Measurements from ENCODE around the gene TMEM258.

GRCh38 chr11:61747967-61748285, 44.5 kb downstream of the TMEM258 start:
- TF ChIP-seq POLR2AphosphoS5 (IDR thresholded peaks at IDR 0.05; ENCODE audit: low read depth, low read length) (no peak), TAF1 (IDR thresholded peaks at IDR 0.05; ENCODE audit: borderline replicate concordance, insufficient read depth, low read length) (no peak), FOXP2 (optimal IDR thresholded peaks at IDR 0.05; ENCODE audit: borderline replicate concordance, extremely low read depth, extremely low read length, insufficient read depth) (no peak)
- TF ChIP-seq, protein P1, sequence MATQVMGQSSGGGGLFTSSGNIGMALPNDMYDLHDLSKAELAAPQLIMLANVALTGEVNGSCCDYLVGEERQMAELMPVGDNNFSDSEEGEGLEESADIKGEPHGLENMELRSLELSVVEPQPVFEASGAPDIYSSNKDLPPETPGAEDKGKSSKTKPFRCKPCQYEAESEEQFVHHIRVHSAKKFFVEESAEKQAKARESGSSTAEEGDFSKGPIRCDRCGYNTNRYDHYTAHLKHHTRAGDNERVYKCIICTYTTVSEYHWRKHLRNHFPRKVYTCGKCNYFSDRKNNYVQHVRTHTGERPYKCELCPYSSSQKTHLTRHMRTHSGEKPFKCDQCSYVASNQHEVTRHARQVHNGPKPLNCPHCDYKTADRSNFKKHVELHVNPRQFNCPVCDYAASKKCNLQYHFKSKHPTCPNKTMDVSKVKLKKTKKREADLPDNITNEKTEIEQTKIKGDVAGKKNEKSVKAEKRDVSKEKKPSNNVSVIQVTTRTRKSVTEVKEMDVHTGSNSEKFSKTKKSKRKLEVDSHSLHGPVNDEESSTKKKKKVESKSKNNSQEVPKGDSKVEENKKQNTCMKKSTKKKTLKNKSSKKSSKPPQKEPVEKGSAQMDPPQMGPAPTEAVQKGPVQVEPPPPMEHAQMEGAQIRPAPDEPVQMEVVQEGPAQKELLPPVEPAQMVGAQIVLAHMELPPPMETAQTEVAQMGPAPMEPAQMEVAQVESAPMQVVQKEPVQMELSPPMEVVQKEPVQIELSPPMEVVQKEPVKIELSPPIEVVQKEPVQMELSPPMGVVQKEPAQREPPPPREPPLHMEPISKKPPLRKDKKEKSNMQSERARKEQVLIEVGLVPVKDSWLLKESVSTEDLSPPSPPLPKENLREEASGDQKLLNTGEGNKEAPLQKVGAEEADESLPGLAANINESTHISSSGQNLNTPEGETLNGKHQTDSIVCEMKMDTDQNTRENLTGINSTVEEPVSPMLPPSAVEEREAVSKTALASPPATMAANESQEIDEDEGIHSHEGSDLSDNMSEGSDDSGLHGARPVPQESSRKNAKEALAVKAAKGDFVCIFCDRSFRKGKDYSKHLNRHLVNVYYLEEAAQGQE (IDR thresholded peaks at IDR 0.05; ENCODE audit: insufficient read depth in 1 of 2, low read depth in 2 of 2, low read length in 2 of 2), result no peak

Data from PFSK-1 (cell line).